ENCODE results near the gene OR10H3.
"Not testable (repeated sequence)": the region's sequence is repeated elsewhere in the genome, so short reads cannot be mapped to it uniquely, and the experiment has no call there.

Gene OR10H3, protein sequence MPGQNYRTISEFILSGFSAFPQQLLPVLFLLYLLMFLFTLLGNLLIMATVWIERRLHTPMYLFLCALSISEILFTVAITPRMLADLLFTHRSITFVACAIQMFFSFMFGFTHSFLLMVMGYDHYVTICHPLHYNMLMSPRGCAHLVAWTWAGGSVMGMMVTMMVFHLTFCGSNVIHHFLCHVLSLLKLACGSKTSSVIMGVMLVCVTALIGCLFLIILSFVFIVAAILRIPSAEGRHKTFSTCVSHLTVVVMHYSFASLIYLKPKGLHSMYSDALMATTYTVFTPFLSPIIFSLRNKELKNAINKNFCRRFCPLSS

DNA sequence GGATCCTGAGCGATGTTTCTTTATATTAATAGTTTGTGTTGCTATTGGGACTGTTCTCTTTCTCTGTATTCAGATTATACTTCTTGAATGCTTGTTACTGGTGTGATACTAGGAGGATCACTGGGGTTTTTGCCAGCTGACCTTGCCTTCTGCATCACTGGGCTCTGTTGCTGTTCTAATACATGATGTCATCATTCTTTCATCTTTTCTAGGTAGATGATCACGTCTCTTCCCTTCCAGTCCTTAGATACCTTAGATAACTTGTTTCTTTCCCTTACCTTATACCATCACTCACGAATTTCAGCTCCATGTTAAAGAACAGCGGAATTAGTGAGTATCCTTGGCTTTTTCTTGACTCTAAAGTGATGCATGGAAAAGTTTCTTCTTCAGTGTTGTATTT is at the start of gene OR10H3:
OR10H3 (plus strand) TSS at position 264 of the 400 bp plus-strand sequence. CDS start 3,408 bp downstream, outside the sequence.
- DNase-seq = no peak

- DNase-seq = no peak
These were observed 41.1 kb upstream of the OR10H3 start for GRCh38 chr19:15696654-15697194.

- no peak for DNase-seq
These were observed 35.8 kb upstream of the OR10H3 start for GRCh38 chr19:15701757-15702533.

- DNase-seq = no peak
These were observed 35.3 kb upstream of the OR10H3 start for GRCh38 chr19:15702534-15702930.

DNA sequence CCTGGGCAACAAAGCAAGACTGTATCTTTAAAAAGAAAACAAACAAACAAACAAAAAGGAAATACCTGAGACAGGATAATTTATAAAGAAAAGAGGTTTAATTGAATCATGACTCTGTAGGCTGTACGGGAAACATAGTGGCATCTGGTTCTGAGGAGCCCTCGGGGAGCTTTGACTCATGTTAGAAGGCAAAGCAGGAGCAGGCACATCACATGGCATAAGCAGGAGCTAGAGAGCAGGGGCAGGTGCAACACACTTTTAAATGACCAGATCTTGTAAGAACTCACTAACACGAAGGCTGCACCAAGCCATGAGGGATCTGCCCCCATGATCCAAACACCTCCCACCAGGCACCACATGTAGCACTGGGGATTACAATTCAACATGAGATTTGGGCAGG is 23.1 kb upstream of the OR10H3 start:
- DNase-seq = no peak

DNA sequence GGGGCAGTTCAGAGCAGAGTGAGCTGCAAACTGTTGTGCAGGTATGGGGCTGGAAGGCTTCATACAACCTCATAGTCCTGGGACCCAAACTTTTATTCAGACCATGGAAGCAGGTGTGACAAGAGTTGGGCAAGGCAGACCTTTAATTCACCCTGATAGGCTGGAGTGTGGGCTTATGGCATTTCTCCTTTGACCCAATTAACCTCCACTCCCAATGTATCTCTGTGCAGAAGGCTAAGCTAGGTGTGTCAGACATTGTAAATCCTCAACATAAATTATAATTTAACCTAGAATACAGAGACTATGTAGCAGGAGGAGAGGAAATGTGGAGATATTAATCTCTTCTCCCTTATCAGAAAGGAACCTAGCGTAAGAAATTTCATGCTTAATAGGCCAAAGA is 22.1 kb upstream of the OR10H3 start:
- DNase-seq = no peak

GRCh38 chr19:15717809-15718208 is 20.0 kb upstream of the OR10H3 start:
- DNase-seq = no peak

- DNase-seq = no peak
These were observed 16.5 kb upstream of the OR10H3 start for GRCh38 chr19:15721268-15721667.

- DNase-seq = no peak
These were observed 14.8 kb upstream of the OR10H3 start for GRCh38 chr19:15722956-15723355.

- no peak for DNase-seq
These were observed 10.1 kb upstream of the OR10H3 start, which contains the start of gene OR10H2 for GRCh38 chr19:15727724-15728123. TSS of gene OR10H2 (plus strand) at chr19:15728024. CDS start at chr19:15728044, 20 bp downstream.

DNA sequence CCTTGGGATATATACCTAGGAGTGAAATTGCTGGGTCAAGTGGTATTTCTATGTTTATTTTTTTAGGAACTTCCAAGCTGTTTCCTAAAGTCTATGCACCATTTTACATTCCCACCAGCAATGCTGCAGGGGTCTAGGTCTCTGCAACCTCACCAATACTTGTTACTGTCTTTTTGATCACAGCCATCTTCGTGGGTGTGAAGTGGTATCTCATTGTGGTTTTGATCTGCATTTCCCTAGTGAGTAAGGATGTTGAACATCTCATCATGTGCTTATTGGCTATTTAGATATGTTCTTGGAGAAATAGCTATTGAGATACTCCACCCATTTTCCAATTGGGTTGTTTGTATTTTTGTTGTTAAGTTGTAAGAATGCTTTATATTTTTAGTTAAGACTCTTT is 7.2 kb upstream of the OR10H3 start:
- no peak for DNase-seq

DNA sequence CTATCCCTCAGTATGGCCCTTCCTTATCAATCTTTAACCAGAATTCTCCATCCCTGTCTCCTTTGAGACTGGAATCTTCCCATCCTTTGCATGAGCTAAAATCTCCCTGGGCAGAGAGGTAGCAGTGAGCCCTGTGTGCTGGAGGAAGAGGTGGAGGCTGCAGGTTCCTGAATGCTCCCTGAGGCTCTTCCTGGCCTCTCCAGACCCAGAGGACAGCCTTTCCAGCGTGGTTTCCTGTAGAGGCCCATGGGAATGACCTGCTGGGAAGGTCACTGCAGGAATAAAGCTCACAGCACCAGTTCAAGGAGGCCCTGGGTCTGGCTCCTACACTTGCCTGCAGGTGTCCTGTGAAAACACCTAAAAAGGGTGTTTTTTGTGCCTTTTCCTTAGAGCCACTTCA is 5.4 kb upstream of the OR10H3 start:
- DNase-seq = no peak

- no peak for DNase-seq
These were observed 3.9 kb upstream of the OR10H3 start for GRCh38 chr19:15733895-15734294.

DNA sequence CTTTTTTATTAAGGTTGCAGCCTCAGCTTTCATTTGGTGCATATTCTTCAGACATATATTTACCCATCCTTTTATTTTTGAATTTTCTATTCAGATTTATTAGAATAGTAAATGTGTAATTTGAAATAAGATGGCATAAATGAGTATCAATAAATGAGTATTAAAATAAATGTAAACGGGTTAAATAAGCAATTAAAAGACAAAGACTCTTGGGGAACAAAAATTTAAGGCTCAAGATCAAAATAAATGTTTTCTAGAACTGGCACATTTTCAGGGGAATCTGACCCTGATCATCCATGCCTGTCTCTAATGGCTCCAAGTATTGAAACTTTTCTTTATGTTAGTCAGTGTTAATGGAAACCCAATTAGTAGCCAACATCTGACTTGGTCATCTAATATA is 3.0 kb downstream of the OR10H3 start:
- DNase-seq = no peak

GRCh38 chr19:15748239-15748638 is 10.5 kb downstream of the OR10H3 start:
- DNase-seq = no peak

GRCh38 chr19:15758379-15758778 is 20.6 kb downstream of the OR10H3 start:
- DNase-seq = no peak

- DNase-seq = no peak
These were observed 22.3 kb downstream of the OR10H3 start for GRCh38 chr19:15759962-15760565.

- DNase-seq = no peak
These were observed 31.8 kb downstream of the OR10H3 start for GRCh38 chr19:15769586-15769985.

DNA sequence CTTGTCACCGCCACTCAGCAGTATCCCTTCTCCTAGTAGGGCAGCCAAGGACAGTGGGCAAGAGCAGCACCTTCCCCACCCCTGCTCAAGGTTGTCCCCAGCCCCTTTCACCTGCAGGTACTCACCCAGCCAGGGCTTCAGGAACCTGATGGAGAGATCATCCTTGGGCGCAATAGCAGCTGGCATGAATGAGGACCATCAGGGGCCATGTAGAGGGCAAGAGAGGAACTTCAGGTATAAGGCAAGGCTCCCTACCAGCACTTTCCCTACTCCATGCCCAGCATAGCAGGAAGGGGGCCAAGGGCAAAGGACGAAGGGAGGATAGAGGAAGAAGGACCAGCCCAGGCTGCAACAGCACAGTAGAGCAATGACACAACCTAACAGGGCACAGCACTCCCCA is 36.4 kb downstream of the OR10H3 start:
- DNase-seq = not testable (repeated sequence)

DNA sequence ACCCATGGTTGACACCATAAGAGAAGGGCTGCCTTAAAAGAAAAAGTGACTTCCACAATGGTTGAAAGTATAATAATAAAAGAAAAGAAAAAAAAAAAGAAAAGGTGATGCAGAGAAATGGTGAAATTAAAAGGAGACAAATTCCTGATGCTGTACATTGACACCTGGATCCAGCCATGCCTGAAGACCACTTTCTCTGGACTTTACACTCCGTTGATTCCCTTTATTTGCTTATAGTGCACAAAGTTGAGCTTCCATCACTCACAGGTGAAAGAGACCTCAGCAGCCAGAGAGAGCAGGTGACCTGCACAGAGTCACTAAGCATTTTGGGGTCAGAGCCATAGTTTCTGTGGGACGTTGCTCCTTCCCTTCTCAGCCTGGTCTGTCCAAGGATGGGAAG is 37.5 kb downstream of the OR10H3 start:
- no peak for DNase-seq

GRCh38 chr19:15776264-15776663 is 38.5 kb downstream of the OR10H3 start:
- DNase-seq = no peak

DNA sequence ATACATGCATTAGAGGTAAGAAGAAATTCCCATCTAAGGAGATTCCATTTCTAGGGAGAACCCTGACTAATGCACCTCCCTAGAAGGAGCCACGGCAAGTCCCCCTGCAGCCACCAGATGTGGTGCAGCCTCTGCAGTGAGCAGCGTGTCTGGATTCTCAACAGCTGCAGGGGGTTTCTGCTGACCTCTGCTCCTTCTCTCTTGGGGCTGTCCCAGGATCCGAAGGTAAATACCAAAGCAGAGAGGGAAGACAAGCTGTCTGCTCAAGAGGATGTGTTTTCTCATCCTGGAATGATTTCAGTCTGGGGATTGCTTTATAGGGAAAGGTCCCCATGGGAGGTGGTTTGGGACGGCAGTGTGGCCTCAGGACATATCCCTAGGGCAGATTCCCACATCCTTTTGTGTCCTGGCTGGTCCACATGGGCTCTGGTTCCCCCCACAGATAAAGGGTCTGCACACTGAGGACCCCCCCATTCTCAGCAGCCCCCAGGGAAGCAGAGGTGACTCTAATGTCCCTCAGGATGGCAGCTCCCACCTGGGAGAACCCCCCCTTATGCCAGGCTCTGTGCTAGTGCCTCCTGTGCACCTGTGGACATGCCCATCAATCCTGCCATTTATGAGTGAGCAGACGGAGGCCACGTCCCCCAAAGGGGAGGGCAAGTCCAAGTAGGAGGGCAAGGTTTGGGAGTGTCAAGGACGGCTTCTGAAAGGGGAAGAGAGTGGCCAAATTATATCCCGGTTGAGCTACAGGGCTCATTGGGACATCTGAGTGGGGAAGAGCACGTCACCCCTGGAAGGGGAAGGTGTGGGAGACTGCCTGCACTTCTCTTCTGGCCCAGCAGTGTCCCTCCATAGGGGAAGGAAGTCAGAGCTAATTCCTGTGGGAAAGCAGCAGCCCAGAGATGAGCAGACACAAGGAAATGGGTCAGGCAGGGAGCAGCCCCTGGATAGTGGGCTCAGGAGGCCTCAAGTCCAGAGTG is 39.5 kb downstream of the OR10H3 start:
- no peak for DNase-seq
